GM19043 (cell line): ENCODE measurements around the gene CEP89.
"Not testable (repeated sequence)": the region's sequence is repeated elsewhere in the genome, so short reads cannot be mapped to it uniquely, and the experiment has no call there.

Source experiments
- ATAC-seq: cut with Tn5 transposase; IDR thresholded peaks from one replicate; pipeline ENCODE4 v1.9.1; 2021; ENCODE audit warnings: low read depth; ENCODE audit not compliant: unreplicated experiment

CEP89 gene

DNA sequence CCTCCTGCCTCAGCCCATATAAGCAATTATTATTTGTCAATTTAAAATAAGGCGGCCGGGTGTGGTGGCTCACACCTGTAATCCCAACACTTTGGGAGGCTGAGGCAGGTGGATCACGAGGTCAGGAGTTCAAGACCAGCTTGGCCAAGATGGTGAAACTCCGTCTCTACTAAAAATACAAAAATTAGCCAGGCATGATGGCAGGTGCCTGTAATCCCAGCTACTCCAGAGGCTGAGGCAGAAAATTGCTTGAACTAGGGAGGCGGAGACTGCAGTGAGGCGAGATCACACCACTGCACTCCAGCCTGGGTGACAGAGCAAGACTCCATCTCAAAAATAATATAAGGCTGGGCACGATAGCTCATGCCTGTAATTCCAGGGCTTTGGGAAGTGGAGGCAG, 114.9 kb downstream of the CEP89 start:
- not testable (repeated sequence) for ATAC-seq

DNA sequence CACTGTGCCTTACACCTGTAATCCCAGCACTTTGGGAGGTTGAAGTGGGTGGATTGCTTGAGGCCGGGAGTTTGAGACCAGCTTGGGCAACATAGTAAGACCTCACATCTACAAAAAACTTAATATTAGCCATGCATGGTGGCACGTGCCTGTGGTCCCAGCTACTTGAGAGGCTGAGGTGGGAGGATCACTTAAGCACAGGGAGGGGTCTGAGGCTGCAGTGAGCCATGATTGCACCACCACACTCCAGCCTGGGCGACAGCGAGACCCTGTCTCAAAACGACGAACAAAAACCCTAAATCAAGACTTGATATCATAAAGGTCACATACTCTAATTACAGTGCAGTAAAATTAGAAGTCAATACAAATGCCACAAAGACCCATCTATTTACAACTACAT, 119.5 kb downstream of the CEP89 start:
- ATAC-seq = no peak

DNA sequence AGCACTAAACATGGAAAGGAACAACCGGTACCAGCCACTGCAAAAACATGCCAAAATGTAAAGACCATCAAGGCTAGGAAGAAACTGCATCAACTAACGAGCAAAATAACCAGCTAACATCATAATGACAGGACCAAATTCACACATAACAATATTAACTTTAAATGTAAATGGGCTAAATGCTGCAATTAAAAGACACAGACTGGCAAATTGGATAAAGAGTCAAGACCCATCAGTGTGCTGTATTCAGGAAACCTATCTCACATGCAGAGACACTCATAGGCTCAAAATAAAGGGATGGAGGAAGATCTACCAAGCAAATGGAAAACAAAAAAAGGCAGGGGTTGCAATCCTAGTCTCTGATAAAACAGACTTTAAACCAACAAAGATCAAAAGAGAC, 123.7 kb downstream of the CEP89 start:
- ATAC-seq = not testable (repeated sequence)

DNA sequence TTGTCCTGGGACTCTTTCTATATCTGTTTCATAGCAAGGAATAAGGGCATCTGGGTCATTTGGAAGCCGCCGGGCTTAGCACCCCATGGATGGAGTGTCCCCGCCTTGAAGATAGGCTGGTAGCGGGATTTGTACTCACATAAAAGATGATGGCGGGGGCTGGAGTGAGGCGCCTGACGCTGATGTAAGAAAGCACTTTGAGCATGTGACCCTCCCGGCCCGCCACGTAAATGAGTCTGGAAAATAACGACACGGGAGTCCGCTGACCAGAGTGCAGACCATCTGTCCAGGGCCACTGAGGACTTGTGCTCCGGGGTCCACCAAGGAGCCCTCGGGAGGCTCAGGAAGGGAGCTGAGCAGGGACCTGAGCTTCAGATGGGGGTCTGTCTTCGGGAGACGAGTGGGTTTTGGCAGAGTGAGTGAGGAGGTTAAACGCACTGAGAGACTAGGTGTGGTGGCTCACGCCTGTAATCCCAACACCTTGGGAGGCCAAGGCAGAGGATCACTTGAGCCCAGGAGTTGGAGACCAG, 128.0 kb downstream of the CEP89 start:
- ATAC-seq = no peak

- ATAC-seq = no peak
Observed at GRCh38 chr19:32842061-32842460, 129.7 kb downstream of the CEP89 start.

GRCh38 chr19:32837531-32837930, 134.2 kb downstream of the CEP89 start:
- ATAC-seq = no peak

GRCh38 chr19:32833388-32833787, 138.4 kb downstream of the CEP89 start:
- ATAC-seq = not testable (repeated sequence)

GRCh38 chr19:32832825-32833224, 138.9 kb downstream of the CEP89 start:
- not testable (repeated sequence) for ATAC-seq

- ATAC-seq = not testable (repeated sequence)
Observed at GRCh38 chr19:32832094-32832493, 139.7 kb downstream of the CEP89 start.

DNA sequence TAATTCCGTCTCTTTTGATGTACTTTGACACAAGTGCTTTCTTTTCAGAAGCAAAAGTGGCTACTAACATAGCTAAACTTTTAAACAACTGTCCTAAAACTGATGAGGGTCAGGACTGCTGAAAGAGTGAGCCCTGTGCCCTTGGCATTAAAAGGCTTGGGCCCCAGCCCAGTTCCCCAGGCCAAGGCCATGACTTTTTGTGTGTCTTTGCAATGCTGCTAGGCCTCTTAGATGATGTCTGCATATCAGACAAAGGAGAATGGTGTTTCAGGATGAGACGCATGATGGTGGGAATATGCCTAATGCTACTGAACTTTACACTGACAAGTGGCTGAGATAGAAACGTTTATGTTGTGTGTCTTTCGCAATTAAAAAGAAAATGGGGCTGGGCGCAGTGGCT, 140.1 kb downstream of the CEP89 start:
- ATAC-seq = no peak

- no peak for ATAC-seq
Observed at GRCh38 chr19:32830231-32831014, 141.3 kb downstream of the CEP89 start.

DNA sequence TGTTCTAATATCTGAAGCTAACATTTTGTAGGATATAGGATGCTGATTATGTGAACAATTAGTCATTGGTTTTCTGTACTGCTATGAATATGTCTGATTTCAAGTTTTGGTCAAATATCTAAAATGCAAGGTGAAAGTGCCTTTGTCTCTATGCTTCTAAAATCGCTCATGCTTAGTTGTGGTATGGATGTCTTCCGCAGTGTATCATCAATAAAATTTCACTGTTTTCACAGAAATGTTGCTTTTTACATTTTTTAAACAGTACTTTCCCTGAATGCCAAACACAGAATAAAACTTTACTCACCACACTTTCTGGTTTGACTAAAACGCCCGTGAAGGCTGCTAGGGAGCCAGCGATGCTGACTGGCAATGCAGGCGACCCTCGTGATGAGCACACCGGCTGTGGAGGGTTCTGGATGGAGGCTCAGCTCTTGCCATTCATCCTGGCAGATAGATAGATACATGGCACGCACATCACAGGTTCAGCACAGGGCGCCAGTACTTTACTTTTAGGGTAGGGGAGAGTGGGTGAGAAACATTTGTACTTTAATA, 142.3 kb downstream of the CEP89 start:
- ATAC-seq = no peak

- ATAC-seq = no peak
Observed at GRCh38 chr19:32828643-32829344, 143.0 kb downstream of the CEP89 start.

DNA sequence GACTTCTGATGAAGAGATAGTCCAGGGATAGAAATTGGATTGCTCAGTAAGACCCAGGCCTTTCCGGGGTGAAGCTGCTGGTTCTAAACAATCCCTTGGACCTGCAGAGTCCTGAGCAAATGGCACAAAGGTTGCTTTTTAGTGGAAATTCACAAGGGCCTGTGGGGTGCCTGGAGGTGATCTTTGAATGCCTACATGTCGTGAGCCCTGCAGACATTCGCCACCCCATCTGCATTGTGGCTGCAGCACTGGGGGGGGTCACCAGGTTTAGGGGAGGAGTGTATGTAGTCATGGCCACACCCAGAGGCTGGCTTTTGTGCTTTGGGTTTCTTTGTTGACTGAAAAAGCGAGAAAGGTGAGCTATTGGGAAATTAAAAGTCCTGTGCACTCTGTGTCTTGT, 143.6 kb downstream of the CEP89 start:
- no peak for ATAC-seq
